ENCODE measurements around the gene SMCR8. TPM values are rescaled to one million over a fixed set of nuclear protein-coding genes. Genes with fewer than 3 reads are reported as not detected.

The SMCR8 gene
- total and polyA plus RNA-seq, 2 of the 8 experiments (the other 6 are each of a cell fraction or from before 2014, with no cell fraction given) = 6.9 to 18.5 TPM

GRCh38 chr17:18326039-18326438 is 10.9 kb downstream of the SMCR8 start:
- no peak overlapping the region for H2AK5ac ChIP-seq (ENCODE audit: low read depth, low read length)
- no peak overlapping the region for H2BK15ac ChIP-seq (ENCODE audit: low read length)
- H3K23me2 ChIP-seq (ENCODE audit: low read depth, low read length) = no peaks in the 10 kb centered on the region
- H3K79me2 ChIP-seq (ENCODE audit: control insufficient read depth in 1 of 2, insufficient read depth in 2 of 2, low read length in 2 of 2) = no peaks in the 10 kb centered on the region
- H2BK120ac ChIP-seq (replicated peaks; ENCODE audit: low read depth, low read length) = no peak overlapping the region
- no peak overlapping the region for H3K18ac ChIP-seq (ENCODE audit: extremely low read depth, low read length)
- H4K20me1 ChIP-seq (replicated peaks in 1 of 2; ENCODE audit: control insufficient read depth in 1 of 2, insufficient read depth in 2 of 2, low read length in 2 of 2) = peaks cover 4 to 11% of the 10 kb centered on the region in 2 experiments
- H4K91ac ChIP-seq (replicated peaks; ENCODE audit: insufficient read length, low read length) = no peak overlapping the region
- no peak overlapping the region for H2AFZ ChIP-seq (ENCODE audit: low read length)
- H4K5ac ChIP-seq (ENCODE audit: insufficient read length, low read depth, low read length) = no peak overlapping the region
- H3K56ac ChIP-seq (replicated peaks; ENCODE audit: insufficient read length, low read depth, low read length) = no peak overlapping the region
- no peak overlapping the region for H3K14ac ChIP-seq (ENCODE audit: insufficient read length)
- no peak overlapping the region for H3K9ac ChIP-seq (replicated peaks in 1 of 4; ENCODE audit: extremely low read depth in 1 of 4, low read depth in 3 of 4, low read length in 3 of 4)
- H3K27me3 ChIP-seq (replicated peaks in 1 of 4; ENCODE audit: control insufficient read depth in 3 of 4, extremely low read depth in 1 of 4, insufficient read depth in 3 of 4, low read length in 3 of 4) = no peaks in the 10 kb centered on the region
- H3K36me3 ChIP-seq (ENCODE audit: control insufficient read depth in 2 of 4, insufficient read depth in 4 of 4, low read length in 3 of 4) = peaks cover 18 to 44% (median 24%) of the 10 kb centered on the region in 4 experiments
- no peaks in the 10 kb centered on the region for H3K9me3 ChIP-seq (ENCODE audit: insufficient read depth in 2 of 2, low read depth in 1 of 2, low read length in 1 of 2)
- H3K4ac ChIP-seq (replicated peaks; ENCODE audit: insufficient read length, low read depth, low read length) = no peak overlapping the region
- ChIA-PET CTCF (ENCODE audit: partially characterized antibody) (interaction anchor here (0.7 kb wide), 2 partner anchors 78 to 116 kb away, joined by 3 read pairs; no protein-coding TSS in a partner anchor), POLR2A (ENCODE audit: partially characterized antibody) (interaction anchor here (1.0 to 1.2 kb wide), 2 partner anchors 9 to 24 kb away, joined by 3 read pairs; no protein-coding TSS in a partner anchor)
- FAIRE-seq (no peak), DNase-seq (ENCODE audit: low read depth in 1 of 2, low spot score in 2 of 2) (no peak)
- no peak overlapping the region for H4K8ac ChIP-seq (ENCODE audit: extremely low read depth, insufficient read depth, low read length)
- 95% methylated on average over 2 of the region's 2 CpGs; no CpG with 5 or more reads in 1 of the 2 experiments for WGBS, 2 experiments (ENCODE audit: extremely low coverage in 1 of 2, insufficient coverage in 1 of 2, insufficient read length in 1 of 2, insufficient replicate concordance in 2 of 2, low coverage in 1 of 2, low lambda C conversion rate in 2 of 2, missing lambda C conversion rate in 1 of 2)
- no peaks in the 10 kb centered on the region; the same call in 1 of the 2 replicates for H3K79me1 ChIP-seq (ENCODE audit: low read depth, low read length)
- no peak overlapping the region for H3K23ac ChIP-seq (ENCODE audit: insufficient read length)
- H2BK5ac ChIP-seq (ENCODE audit: low read depth, low read length) = no peak overlapping the region
- H2BK12ac ChIP-seq (ENCODE audit: low read depth, low read length) = no peak overlapping the region
- H3K4me3 ChIP-seq (ENCODE audit: extremely low read depth in 1 of 4, insufficient read depth in 2 of 4, low read depth in 3 of 4, low read length in 4 of 4) = no peak overlapping the region
- H2BK20ac ChIP-seq (ENCODE audit: low read length) = no peak overlapping the region
- H3K27ac ChIP-seq (ENCODE audit: low read depth, low read length) = no peak overlapping the region
- no peaks in the 10 kb centered on the region for H3K4me1 ChIP-seq (replicated peaks in 1 of 4; ENCODE audit: control insufficient read depth in 3 of 4, insufficient read depth in 4 of 4, low read length in 3 of 4)
- H3K4me2 ChIP-seq (ENCODE audit: insufficient read depth in 1 of 2, low read depth in 2 of 2, low read length in 2 of 2) = no peak overlapping the region
- TF ChIP-seq NANOG (IDR thresholded peaks at IDR 0.05; ENCODE audit: insufficient read depth, low read depth, low read length, poor library complexity, severe bottlenecking) (no peak), FOSL1 (IDR thresholded peaks at IDR 0.05; ENCODE audit: insufficient read depth, low read depth, low read length) (no peak), BCL11A (IDR thresholded peaks at IDR 0.05; ENCODE audit: low read depth in 2 of 2, low read length in 2 of 2) (no peak), E2F6 (IDR thresholded peaks at IDR 0.05) (no peak), CEBPB (IDR thresholded peaks at IDR 0.05; ENCODE audit: low read depth, low read length) (no peak), PHF8 (conservative IDR thresholded peaks at IDR 0.05; ENCODE audit: low read depth, low read length) (no peak), SRF (IDR thresholded peaks at IDR 0.05; ENCODE audit: low read depth, low read length) (no peak), TAF1 (IDR thresholded peaks at IDR 0.05; ENCODE audit: low read depth, low read length) (no peak), YY1 (IDR thresholded peaks at IDR 0.05; ENCODE audit: low read depth, low read length) (no peak), KDM1A (IDR thresholded peaks at IDR 0.05; ENCODE audit: borderline replicate concordance, low read length) (no peak)
- TF ChIP-seq, protein P1, sequence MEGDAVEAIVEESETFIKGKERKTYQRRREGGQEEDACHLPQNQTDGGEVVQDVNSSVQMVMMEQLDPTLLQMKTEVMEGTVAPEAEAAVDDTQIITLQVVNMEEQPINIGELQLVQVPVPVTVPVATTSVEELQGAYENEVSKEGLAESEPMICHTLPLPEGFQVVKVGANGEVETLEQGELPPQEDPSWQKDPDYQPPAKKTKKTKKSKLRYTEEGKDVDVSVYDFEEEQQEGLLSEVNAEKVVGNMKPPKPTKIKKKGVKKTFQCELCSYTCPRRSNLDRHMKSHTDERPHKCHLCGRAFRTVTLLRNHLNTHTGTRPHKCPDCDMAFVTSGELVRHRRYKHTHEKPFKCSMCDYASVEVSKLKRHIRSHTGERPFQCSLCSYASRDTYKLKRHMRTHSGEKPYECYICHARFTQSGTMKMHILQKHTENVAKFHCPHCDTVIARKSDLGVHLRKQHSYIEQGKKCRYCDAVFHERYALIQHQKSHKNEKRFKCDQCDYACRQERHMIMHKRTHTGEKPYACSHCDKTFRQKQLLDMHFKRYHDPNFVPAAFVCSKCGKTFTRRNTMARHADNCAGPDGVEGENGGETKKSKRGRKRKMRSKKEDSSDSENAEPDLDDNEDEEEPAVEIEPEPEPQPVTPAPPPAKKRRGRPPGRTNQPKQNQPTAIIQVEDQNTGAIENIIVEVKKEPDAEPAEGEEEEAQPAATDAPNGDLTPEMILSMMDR (IDR thresholded peaks at IDR 0.05; ENCODE audit: control extremely low read depth in 1 of 3, insufficient read depth in 1 of 3, low read depth in 1 of 3, low read length in 3 of 3) = no peak
